ENCODE results near the gene C2orf92.

The C2orf92 gene

GRCh38 chr2:97714084-97714949, 44.8 kb downstream of the C2orf92 start:
- DNase-seq (ENCODE audit: low read depth), result no peak
- no peak overlapping the region for H3K4me3 ChIP-seq (ENCODE audit: control insufficient read depth, low read depth, low read length)
- no peak for TF ChIP-seq CTCF (IDR thresholded peaks at IDR 0.05; ENCODE audit: control insufficient read depth, insufficient read depth, low read depth, low read length, missing control alignments)

GRCh38 chr2:97714950-97715652, 45.6 kb downstream of the C2orf92 start:
- TF ChIP-seq CTCF (IDR thresholded peaks at IDR 0.05; ENCODE audit: control insufficient read depth, insufficient read depth, low read depth, low read length, missing control alignments), result no peak
- H3K4me3 ChIP-seq (ENCODE audit: control insufficient read depth, low read depth, low read length), result no peak overlapping the region
- DNase-seq (ENCODE audit: low read depth), result no peak

- H3K4me3 ChIP-seq (ENCODE audit: control insufficient read depth, low read depth, low read length), result no peak overlapping the region
- no peak for TF ChIP-seq CTCF (IDR thresholded peaks at IDR 0.05; ENCODE audit: control insufficient read depth, insufficient read depth, low read depth, low read length, missing control alignments)
- DNase-seq (ENCODE audit: low read depth), result no peak
Measured at GRCh38 chr2:97715951-97716694, 46.6 kb downstream of the C2orf92 start.

- no peak for TF ChIP-seq CTCF (IDR thresholded peaks at IDR 0.05; ENCODE audit: control insufficient read depth, insufficient read depth, low read depth, low read length, missing control alignments)
- H3K4me3 ChIP-seq (ENCODE audit: control insufficient read depth, low read depth, low read length), result no peak overlapping the region
- DNase-seq (ENCODE audit: low read depth), result no peak
Measured at GRCh38 chr2:97716695-97717612, 47.4 kb downstream of the C2orf92 start.

- H3K4me3 ChIP-seq (ENCODE audit: control insufficient read depth, low read depth, low read length), result no peak overlapping the region
- no peak for DNase-seq (ENCODE audit: low read depth)
- no peak for TF ChIP-seq CTCF (IDR thresholded peaks at IDR 0.05; ENCODE audit: control insufficient read depth, insufficient read depth, low read depth, low read length, missing control alignments)
Measured at GRCh38 chr2:97717613-97717995, 48.1 kb downstream of the C2orf92 start.
